ENCODE data around the gene ROBO1.

The ROBO1 gene

GRCh38 chr3:79097964-79098660 is 669.7 kb downstream of the ROBO1 start:
- H3K4me3 ChIP-seq (ENCODE audit: control insufficient read depth, low read depth, low read length): no peak overlapping the region
- DNase-seq (ENCODE audit: low read depth): no peak
- TF ChIP-seq CTCF (conservative IDR thresholded peaks at IDR 0.05; ENCODE audit: control insufficient read depth, insufficient read depth, low read depth, low read length): no peak

GRCh38 chr3:79094654-79095053 is 673.1 kb downstream of the ROBO1 start:
- no peak for TF ChIP-seq CTCF (conservative IDR thresholded peaks at IDR 0.05; ENCODE audit: control insufficient read depth, insufficient read depth, low read depth, low read length)
- no peak for DNase-seq (ENCODE audit: low read depth)

GRCh38 chr3:79086514-79086913 is 681.3 kb downstream of the ROBO1 start:
- TF ChIP-seq CTCF (conservative IDR thresholded peaks at IDR 0.05; ENCODE audit: control insufficient read depth, insufficient read depth, low read depth, low read length): peak; percentile 82
- H3K4me3 ChIP-seq (ENCODE audit: control insufficient read depth, low read depth, low read length): no peak overlapping the region
- DNase-seq (ENCODE audit: low read depth): peak; percentile 62

More at GRCh38 chr3:79094654-79095053, 673.1 kb downstream of the ROBO1 start:
- no peak overlapping the region for H3K4me3 ChIP-seq (ENCODE audit: control insufficient read depth, low read depth, low read length)

- TF ChIP-seq CTCF (conservative IDR thresholded peaks at IDR 0.05; ENCODE audit: control insufficient read depth, insufficient read depth, low read depth, low read length): no peak
- H3K4me3 ChIP-seq (ENCODE audit: control insufficient read depth, low read depth, low read length): no peak overlapping the region
- DNase-seq (ENCODE audit: low read depth): peak; percentile 22
These were observed 682.6 kb downstream of the ROBO1 start for GRCh38 chr3:79085171-79085570.

DNA sequence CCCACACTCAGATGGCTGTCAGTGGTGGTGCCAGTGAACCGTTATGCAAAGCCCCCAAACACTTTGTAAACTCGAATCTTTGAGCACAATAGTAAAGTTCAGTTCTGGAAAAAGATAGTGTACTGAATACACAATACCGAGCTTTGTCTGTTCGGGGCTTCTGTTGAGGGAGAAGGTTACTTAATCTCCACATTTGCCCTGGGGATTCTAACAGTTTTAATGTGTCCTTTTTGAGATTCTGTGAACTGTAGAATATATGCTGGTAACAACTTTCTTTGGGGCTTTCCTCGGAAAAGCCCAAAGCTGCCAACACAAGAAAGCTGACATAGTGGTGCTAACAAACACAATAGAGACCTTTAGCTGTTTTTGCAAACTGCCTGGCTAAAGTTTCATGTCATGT is 686.5 kb downstream of the ROBO1 start:
- no peak for DNase-seq (ENCODE audit: low read depth)
- H3K4me3 ChIP-seq (ENCODE audit: control insufficient read depth, low read depth, low read length): no peak overlapping the region
- no peak for TF ChIP-seq CTCF (conservative IDR thresholded peaks at IDR 0.05; ENCODE audit: control insufficient read depth, insufficient read depth, low read depth, low read length)

- no peak for TF ChIP-seq CTCF (conservative IDR thresholded peaks at IDR 0.05; ENCODE audit: control insufficient read depth, insufficient read depth, low read depth, low read length)
- H3K4me3 ChIP-seq (ENCODE audit: control insufficient read depth, low read depth, low read length): no peak overlapping the region
- no peak for DNase-seq (ENCODE audit: low read depth)
These were observed 693.2 kb downstream of the ROBO1 start for GRCh38 chr3:79074558-79074957.
